ENCODE data around the gene TAF5. TPM values are rescaled to one million over a fixed set of nuclear protein-coding genes. Genes with fewer than 3 reads are reported as not detected.

The TAF5 gene
- total and polyA plus RNA-seq, 2 donors (not counting 3 experiments of a cell fraction or from before 2014, with no cell fraction given), result 2.4 to 5.8 TPM

GRCh38 chr10:103396067-103396788, 28.5 kb downstream of the TAF5 start, which contains the start of the genes ATP5MK and PDCD11:
TSS of gene ATP5MK (minus strand) at chr10:103396475. CDS start at chr10:103392457, 4,018 bp downstream.
TSS of gene PDCD11 (plus strand) at chr10:103396626. CDS start at chr10:103398427, 1,801 bp downstream.
- H3K27me3 ChIP-seq (ENCODE audit: control insufficient read depth in 2 of 2, insufficient read depth in 2 of 2, low read length in 2 of 2), result no peaks in the 10 kb centered on the region
- peak within 1 kb of the TSS; percentile 70 for H3K27ac ChIP-seq (ENCODE audit: insufficient read depth, low read depth, low read length)
- TSS peak; percentile 61 for BruUV-seq (replicated peaks)
- dilution Hi-C loops (cut with MboI; ENCODE audit: extremely low pct_ligation_motif_present, low sequenced_read_pairs), result no loop called here
- ChIA-PET POLR2A (no interaction called here), CTCF (interaction anchor here (0.8 to 1.9 kb wide), 5 partner anchors 9 to 479 kb away, joined by 3 to 5 read pairs (median 3); partner anchors contain the start of gene CNNM2)
- H3K4me3 ChIP-seq (replicated peaks in 1 of 3; ENCODE audit: insufficient read depth in 1 of 3, low read depth in 1 of 3, low read length in 3 of 3), result peak within 1 kb of the TSS; percentile 65 to 89 (median 81)
- H3K9me3 ChIP-seq (replicated peaks; ENCODE audit: control insufficient read depth, insufficient read depth, low read length), result no peaks in the 10 kb centered on the region
- H3K9ac ChIP-seq (replicated peaks; ENCODE audit: extremely low read depth, insufficient read depth, low read length), result peak within 1 kb of the TSS; percentile 86
- H3K9me1 ChIP-seq (replicated peaks; ENCODE audit: control insufficient read depth, extremely low read depth, insufficient read depth, low read length), result no peaks in the 10 kb centered on the region
- DNase-seq (ENCODE audit: low read depth, low spot score), result peak; percentile 99
- peak within 1 kb of the TSS; percentile 89 for H3K4me2 ChIP-seq (ENCODE audit: insufficient read depth, low read length)
- no peaks in the 10 kb centered on the region for H4K20me1 ChIP-seq (replicated peaks; ENCODE audit: control insufficient read depth, extremely low read depth, insufficient read depth, low read length)
- H3K4me1 ChIP-seq (ENCODE audit: control insufficient read depth, extremely low read depth, insufficient read depth, low read length), result peaks cover 16% of the 10 kb centered on the region
- intact Hi-C loops (cut with micrococcal nuclease), result loop anchor here (1.0 kb wide), 2 partner anchors 28 to 46 kb away; no protein-coding TSS in a partner anchor
- peaks cover 5 to 12% of the 10 kb centered on the region in 2 experiments for H3K36me3 ChIP-seq (ENCODE audit: control insufficient read depth in 2 of 2, extremely low read depth in 1 of 2, insufficient read depth in 2 of 2, low read length in 2 of 2)
- TF ChIP-seq POLR2A (IDR thresholded peaks at IDR 0.05; ENCODE audit: low read depth, low read length) (peak; percentile 96), GATA2 (IDR thresholded peaks at IDR 0.05; ENCODE audit: insufficient read depth, insufficient read length, low read depth, low read length) (no peak), CTCF (IDR thresholded peaks at IDR 0.05; ENCODE audit: extremely low read depth in 1 of 2, insufficient read depth in 1 of 2, low read depth in 1 of 2, low read length in 2 of 2) (peak in 1 of 2 donors; percentile 31), JUN (IDR thresholded peaks at IDR 0.05; ENCODE audit: borderline replicate concordance, insufficient read depth, insufficient read length, low read depth) (no peak), MYC (IDR thresholded peaks at IDR 0.05; ENCODE audit: low read depth, low read length) (peak; percentile 92), FOS (IDR thresholded peaks at IDR 0.05; ENCODE audit: borderline replicate concordance, insufficient read depth, low read length) (no peak), EZH2 (IDR thresholded peaks at IDR 0.05; ENCODE audit: borderline replicate concordance, low read depth, low read length, severe bottlenecking) (no peak), POLR2AphosphoS5 (IDR thresholded peaks at IDR 0.05; ENCODE audit: insufficient read depth, low read depth, low read length) (peak; percentile 87)
- TF ChIP-seq, protein P1, sequence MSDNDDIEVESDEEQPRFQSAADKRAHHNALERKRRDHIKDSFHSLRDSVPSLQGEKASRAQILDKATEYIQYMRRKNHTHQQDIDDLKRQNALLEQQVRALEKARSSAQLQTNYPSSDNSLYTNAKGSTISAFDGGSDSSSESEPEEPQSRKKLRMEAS (IDR thresholded peaks at IDR 0.05; ENCODE audit: insufficient read depth, insufficient read length), result peak; percentile 77
- H2AFZ ChIP-seq (ENCODE audit: low read depth, low read length), result peak within 1 kb of the TSS; percentile 70
- peak; percentile 95 for FAIRE-seq
- peaks cover 62% of the 10 kb centered on the region for H3K79me2 ChIP-seq (ENCODE audit: control insufficient read depth, insufficient read depth, low read length)
